Measurements from ENCODE around the gene PLEKHH2. TPM values are rescaled to one million over a fixed set of nuclear protein-coding genes. Genes with fewer than 3 reads are reported as not detected.

Gene PLEKHH2
- total RNA-seq, 1 experiment from 2014 or later, result 21.2 TPM

DNA sequence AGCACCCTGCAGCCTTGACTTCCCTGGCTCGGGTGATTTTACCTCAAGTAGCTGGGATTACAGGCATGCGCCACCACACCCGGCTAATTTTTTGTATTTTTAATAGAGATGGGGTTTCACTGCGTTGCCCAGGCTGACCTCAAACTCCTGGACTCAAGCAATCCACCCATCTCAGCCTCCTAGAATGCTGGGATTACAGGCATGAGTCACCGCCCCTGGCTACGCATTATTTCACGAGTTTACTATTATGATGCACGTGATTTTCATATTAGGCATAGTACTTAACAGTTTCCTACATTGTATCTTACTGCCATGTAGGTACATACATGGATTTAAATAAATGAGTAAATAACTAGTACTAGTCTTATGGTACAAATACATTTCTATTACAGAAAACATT is 141.2 kb downstream of the PLEKHH2 start:
- Mint-ChIP-seq H3K4me3 (ENCODE audit: low read depth, unreplicated experiment) (no peak overlapping the region), H3K36me3 (ENCODE audit: insufficient read depth, unreplicated experiment) (peaks cover 12% of the 10 kb centered on the region), H3K4me1 (ENCODE audit: low read depth, unreplicated experiment) (no peaks in the 10 kb centered on the region), H3K27me3 (ENCODE audit: unreplicated experiment) (no peaks in the 10 kb centered on the region), H3K27ac (ENCODE audit: unreplicated experiment) (no peak overlapping the region), H3K9me3 (ENCODE audit: low read depth, unreplicated experiment) (no peaks in the 10 kb centered on the region)
- DNase-seq, result no peak
- intact Hi-C loops (cut with micrococcal nuclease; ENCODE audit: unreplicated experiment), result no loop called here
- CTCF ChIA-PET, result no interaction called here
- TF ChIP-seq, protein P1, sequence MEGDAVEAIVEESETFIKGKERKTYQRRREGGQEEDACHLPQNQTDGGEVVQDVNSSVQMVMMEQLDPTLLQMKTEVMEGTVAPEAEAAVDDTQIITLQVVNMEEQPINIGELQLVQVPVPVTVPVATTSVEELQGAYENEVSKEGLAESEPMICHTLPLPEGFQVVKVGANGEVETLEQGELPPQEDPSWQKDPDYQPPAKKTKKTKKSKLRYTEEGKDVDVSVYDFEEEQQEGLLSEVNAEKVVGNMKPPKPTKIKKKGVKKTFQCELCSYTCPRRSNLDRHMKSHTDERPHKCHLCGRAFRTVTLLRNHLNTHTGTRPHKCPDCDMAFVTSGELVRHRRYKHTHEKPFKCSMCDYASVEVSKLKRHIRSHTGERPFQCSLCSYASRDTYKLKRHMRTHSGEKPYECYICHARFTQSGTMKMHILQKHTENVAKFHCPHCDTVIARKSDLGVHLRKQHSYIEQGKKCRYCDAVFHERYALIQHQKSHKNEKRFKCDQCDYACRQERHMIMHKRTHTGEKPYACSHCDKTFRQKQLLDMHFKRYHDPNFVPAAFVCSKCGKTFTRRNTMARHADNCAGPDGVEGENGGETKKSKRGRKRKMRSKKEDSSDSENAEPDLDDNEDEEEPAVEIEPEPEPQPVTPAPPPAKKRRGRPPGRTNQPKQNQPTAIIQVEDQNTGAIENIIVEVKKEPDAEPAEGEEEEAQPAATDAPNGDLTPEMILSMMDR (IDR thresholded peaks at IDR 0.05; ENCODE audit: unreplicated experiment), result no peak
- no TSS peak for BruUV-seq (replicated peaks)

DNA sequence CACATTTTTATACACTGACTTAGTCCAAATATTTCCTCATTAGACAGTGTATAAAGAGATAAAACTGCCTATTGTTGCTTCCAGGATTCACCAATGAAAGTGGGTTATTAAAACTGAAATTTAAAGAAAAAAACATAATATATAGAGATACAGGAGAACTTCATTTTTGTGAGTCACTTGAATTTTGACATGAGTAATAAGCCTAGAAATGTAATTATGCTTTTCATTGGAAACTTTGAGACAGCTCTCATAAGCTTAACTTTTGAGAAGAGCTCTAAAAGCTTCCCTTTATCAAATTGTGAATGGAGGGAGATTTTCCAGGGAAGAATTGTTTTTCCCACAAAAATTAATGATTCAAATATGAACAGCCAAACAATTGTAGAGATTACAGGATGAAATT is 150.8 kb downstream of the PLEKHH2 start:
- BruUV-seq (replicated peaks), result no TSS peak
- Mint-ChIP-seq H3K9me3 (ENCODE audit: low read depth, unreplicated experiment) (no peaks in the 10 kb centered on the region), H3K36me3 (ENCODE audit: insufficient read depth, unreplicated experiment) (peaks cover 8% of the 10 kb centered on the region), H3K27ac (ENCODE audit: unreplicated experiment) (no peak overlapping the region), H3K27me3 (ENCODE audit: unreplicated experiment) (no peaks in the 10 kb centered on the region), H3K4me1 (ENCODE audit: low read depth, unreplicated experiment) (no peaks in the 10 kb centered on the region), H3K4me3 (ENCODE audit: low read depth, unreplicated experiment) (no peak overlapping the region)
- TF ChIP-seq, protein P1 (IDR thresholded peaks at IDR 0.05; ENCODE audit: unreplicated experiment), result no peak
- intact Hi-C loops (cut with micrococcal nuclease; ENCODE audit: unreplicated experiment), result no loop called here
- CTCF ChIA-PET, result no interaction called here
- DNase-seq, result no peak

DNA sequence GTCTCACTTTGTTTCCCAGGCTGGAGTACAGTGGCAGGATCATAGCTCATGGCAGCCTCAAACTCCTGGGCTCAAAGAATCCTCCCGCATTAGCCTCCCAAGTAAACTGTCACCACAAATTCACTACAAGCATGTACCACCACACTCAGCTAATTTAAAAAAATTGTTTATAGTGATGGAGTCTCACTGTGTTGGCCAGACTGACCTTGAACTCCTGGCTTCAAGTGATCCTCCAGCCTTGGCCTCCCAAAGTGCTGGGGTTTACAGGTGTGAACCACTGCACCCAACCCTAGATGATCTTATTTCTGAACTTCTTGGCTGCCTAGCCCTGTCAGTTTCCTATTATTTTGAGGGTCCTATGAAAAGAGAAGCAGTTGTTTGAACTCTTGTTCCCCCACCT is 151.6 kb downstream of the PLEKHH2 start:
- intact Hi-C loops (cut with micrococcal nuclease; ENCODE audit: unreplicated experiment), result no loop called here
- DNase-seq, result no peak
- H3K36me3 Mint-ChIP-seq (ENCODE audit: insufficient read depth, unreplicated experiment), result peaks cover 8% of the 10 kb centered on the region
- H3K4me1 Mint-ChIP-seq (ENCODE audit: low read depth, unreplicated experiment), result no peaks in the 10 kb centered on the region
- H3K9me3 Mint-ChIP-seq (ENCODE audit: low read depth, unreplicated experiment), result no peaks in the 10 kb centered on the region
- CTCF ChIA-PET, result no interaction called here
- TF ChIP-seq, protein P1 (IDR thresholded peaks at IDR 0.05; ENCODE audit: unreplicated experiment), result no peak
- BruUV-seq (replicated peaks), result no TSS peak
- no peak overlapping the region for H3K4me3 Mint-ChIP-seq (ENCODE audit: low read depth, unreplicated experiment)
- H3K27me3 Mint-ChIP-seq (ENCODE audit: unreplicated experiment), result no peaks in the 10 kb centered on the region
- H3K27ac Mint-ChIP-seq (ENCODE audit: unreplicated experiment), result no peak overlapping the region

DNA sequence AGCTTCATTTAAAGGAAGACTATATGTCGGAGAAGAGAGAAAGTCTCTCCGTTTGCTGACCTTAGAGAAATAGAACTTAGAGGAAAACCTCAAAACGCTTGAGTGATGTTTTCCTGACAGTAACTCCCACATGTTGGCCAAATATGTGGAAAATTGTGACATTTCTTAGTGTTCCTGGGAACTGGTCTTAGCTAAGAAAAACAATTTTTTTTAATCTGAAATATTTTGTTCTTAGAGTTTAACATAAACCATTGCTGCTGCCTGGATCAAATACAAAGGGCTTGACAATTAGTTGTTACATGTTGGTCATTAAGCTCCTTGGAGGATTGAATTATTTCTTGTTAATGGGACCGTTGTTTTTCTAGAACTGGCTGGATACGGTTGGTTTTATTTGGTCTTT is 153.1 kb downstream of the PLEKHH2 start:
- H3K4me3 Mint-ChIP-seq (ENCODE audit: low read depth, unreplicated experiment), result no peak overlapping the region
- BruUV-seq (replicated peaks), result no TSS peak
- intact Hi-C loops (cut with micrococcal nuclease; ENCODE audit: unreplicated experiment), result no loop called here
- CTCF ChIA-PET, result no interaction called here
- H3K27me3 Mint-ChIP-seq (ENCODE audit: unreplicated experiment), result no peaks in the 10 kb centered on the region
- TF ChIP-seq, protein P1 (IDR thresholded peaks at IDR 0.05; ENCODE audit: unreplicated experiment), result no peak
- no peaks in the 10 kb centered on the region for H3K4me1 Mint-ChIP-seq (ENCODE audit: low read depth, unreplicated experiment)
- no peak for DNase-seq
- no peaks in the 10 kb centered on the region for H3K9me3 Mint-ChIP-seq (ENCODE audit: low read depth, unreplicated experiment)
- H3K27ac Mint-ChIP-seq (ENCODE audit: unreplicated experiment), result no peak overlapping the region
- peaks cover 8% of the 10 kb centered on the region for H3K36me3 Mint-ChIP-seq (ENCODE audit: insufficient read depth, unreplicated experiment)
